ENCODE measurements around the gene KCNJ6. TPM values are rescaled to one million over a fixed set of nuclear protein-coding genes. Genes with fewer than 3 reads are reported as not detected.
A peak's percentile ranks its signal among the peaks of the same experiment; 100 is the strongest.

Gene KCNJ6
- total RNA-seq, 1 experiment from 2014 or later: 1.2 TPM

- no peak overlapping the region for H2BK5ac ChIP-seq (ENCODE audit: insufficient read length, low read length)
- Mint-ChIP-seq H3K9me3 (peaks cover 0 to 2% of the 10 kb centered on the region in 2 experiments; a peak in 1 of 5 replicates), H3K27ac (peak overlapping the region in 1 of 3 experiments; percentile 25; a peak in 2 of 7 replicates), H3K4me3 (no peak overlapping the region), H3K4me1 (peaks cover 55 to 69% of the 10 kb centered on the region in 2 experiments), H3K27me3 (ENCODE audit: low read depth) (no peaks in the 10 kb centered on the region; the same call in 1 of the 2 replicates), H3K36me3 (ENCODE audit: insufficient read depth in 1 of 3, low read depth in 3 of 3) (peaks cover 0 to 13% (median 0%) of the 10 kb centered on the region in 3 experiments; a peak in 1 of 7 replicates)
- no peak for DNase-seq
- H3K9ac ChIP-seq (ENCODE audit: extremely low read depth, insufficient read length, low read length): no peak overlapping the region
- H3K4me1 ChIP-seq (ENCODE audit: insufficient read depth, low read length): peaks cover 2% of the 10 kb centered on the region; the same call in 1 of the 2 replicates
- no peak overlapping the region for H3T11ph ChIP-seq (ENCODE audit: low read length)
- no peak overlapping the region for H4K5ac ChIP-seq (ENCODE audit: insufficient read length, low read depth, low read length)
- no peak overlapping the region for H4K8ac ChIP-seq (replicated peaks; ENCODE audit: insufficient read length, low read depth, low read length)
- H3K4ac ChIP-seq (ENCODE audit: low read depth, low read length): no peak overlapping the region
- H3K14ac ChIP-seq (ENCODE audit: insufficient read depth, low read length): no peak overlapping the region
- no peaks in the 10 kb centered on the region for H3K23me2 ChIP-seq (ENCODE audit: insufficient read length, low read depth, low read length, poor library complexity, severe bottlenecking)
- no peaks in the 10 kb centered on the region for H3K79me2 ChIP-seq (ENCODE audit: insufficient read depth, low read length)
- no peak overlapping the region for H4K91ac ChIP-seq (ENCODE audit: insufficient read length, low read depth, low read length)
- H3K56ac ChIP-seq (ENCODE audit: insufficient read length, low read depth, low read length): no peak overlapping the region
- H2BK120ac ChIP-seq (ENCODE audit: low read depth, low read length, poor library complexity, severe bottlenecking): no peak overlapping the region
- H3K79me1 ChIP-seq (ENCODE audit: insufficient read depth, low read depth, low read length, poor library complexity, severe bottlenecking): no peaks in the 10 kb centered on the region
- H2BK15ac ChIP-seq (ENCODE audit: low read depth, low read length): no peak overlapping the region
- no peak overlapping the region for H3K4me2 ChIP-seq (ENCODE audit: insufficient read depth, insufficient read length, low read length)
- no peak overlapping the region for H2BK12ac ChIP-seq (ENCODE audit: insufficient read length, low read depth, low read length)
- H3K27ac ChIP-seq (ENCODE audit: insufficient read length, low read depth, low read length): no peak overlapping the region
- no peak overlapping the region for H2AFZ ChIP-seq (ENCODE audit: low read length)
- TF ChIP-seq, protein P1, sequence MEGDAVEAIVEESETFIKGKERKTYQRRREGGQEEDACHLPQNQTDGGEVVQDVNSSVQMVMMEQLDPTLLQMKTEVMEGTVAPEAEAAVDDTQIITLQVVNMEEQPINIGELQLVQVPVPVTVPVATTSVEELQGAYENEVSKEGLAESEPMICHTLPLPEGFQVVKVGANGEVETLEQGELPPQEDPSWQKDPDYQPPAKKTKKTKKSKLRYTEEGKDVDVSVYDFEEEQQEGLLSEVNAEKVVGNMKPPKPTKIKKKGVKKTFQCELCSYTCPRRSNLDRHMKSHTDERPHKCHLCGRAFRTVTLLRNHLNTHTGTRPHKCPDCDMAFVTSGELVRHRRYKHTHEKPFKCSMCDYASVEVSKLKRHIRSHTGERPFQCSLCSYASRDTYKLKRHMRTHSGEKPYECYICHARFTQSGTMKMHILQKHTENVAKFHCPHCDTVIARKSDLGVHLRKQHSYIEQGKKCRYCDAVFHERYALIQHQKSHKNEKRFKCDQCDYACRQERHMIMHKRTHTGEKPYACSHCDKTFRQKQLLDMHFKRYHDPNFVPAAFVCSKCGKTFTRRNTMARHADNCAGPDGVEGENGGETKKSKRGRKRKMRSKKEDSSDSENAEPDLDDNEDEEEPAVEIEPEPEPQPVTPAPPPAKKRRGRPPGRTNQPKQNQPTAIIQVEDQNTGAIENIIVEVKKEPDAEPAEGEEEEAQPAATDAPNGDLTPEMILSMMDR (conservative IDR thresholded peaks at IDR 0.05): no peak
- no peak overlapping the region for H3K23ac ChIP-seq (ENCODE audit: insufficient read length, low read depth, low read length)
- WGBS (ENCODE audit: extremely low coverage, insufficient read length, low lambda C conversion rate): no CpG with 5 or more reads among the region's 6 CpGs
- no peak overlapping the region for H2AK5ac ChIP-seq (ENCODE audit: insufficient read length, low read length)
- H3K18ac ChIP-seq (ENCODE audit: insufficient read length, low read depth, low read length): no peak overlapping the region
- H2BK20ac ChIP-seq (ENCODE audit: low read depth, low read length, poor library complexity, severe bottlenecking): no peak overlapping the region
- H3K9me3 ChIP-seq (ENCODE audit: control insufficient read depth, low read depth, low read length): no peaks in the 10 kb centered on the region
- H4K20me1 ChIP-seq (ENCODE audit: control insufficient read depth, insufficient read depth, insufficient read length): no peaks in the 10 kb centered on the region
- no peaks in the 10 kb centered on the region for H3K27me3 ChIP-seq (ENCODE audit: insufficient read depth, low read length)
Measured at GRCh38 chr21:37828991-37829390, 87.3 kb downstream of the KCNJ6 start.

All from H9 (cell line).